ENCODE measurements around the gene CAPN13.

GRCh38 chr2:30706534-30707303 lies 100.5 kb downstream of the CAPN13 start:
- peak; percentile 82 for TF ChIP-seq CTCF (IDR thresholded peaks at IDR 0.05; ENCODE audit: low read depth, low read length, missing input control)
- TF ChIP-seq REST (IDR thresholded peaks at IDR 0.05): no peak
- TF ChIP-seq JUND (IDR thresholded peaks at IDR 0.05): no peak
- peak; percentile 98 to 100 for TF ChIP-seq RAD21 (IDR thresholded peaks at IDR 0.05)
- TF ChIP-seq EGR1 (IDR thresholded peaks at IDR 0.05; ENCODE audit: low read depth in 2 of 2): no peak
- no peak for TF ChIP-seq HNF4G (IDR thresholded peaks at IDR 0.05)
- no peak for TF ChIP-seq SP1 (IDR thresholded peaks at IDR 0.05)
